ENCODE results near the gene VWA8.

DNA sequence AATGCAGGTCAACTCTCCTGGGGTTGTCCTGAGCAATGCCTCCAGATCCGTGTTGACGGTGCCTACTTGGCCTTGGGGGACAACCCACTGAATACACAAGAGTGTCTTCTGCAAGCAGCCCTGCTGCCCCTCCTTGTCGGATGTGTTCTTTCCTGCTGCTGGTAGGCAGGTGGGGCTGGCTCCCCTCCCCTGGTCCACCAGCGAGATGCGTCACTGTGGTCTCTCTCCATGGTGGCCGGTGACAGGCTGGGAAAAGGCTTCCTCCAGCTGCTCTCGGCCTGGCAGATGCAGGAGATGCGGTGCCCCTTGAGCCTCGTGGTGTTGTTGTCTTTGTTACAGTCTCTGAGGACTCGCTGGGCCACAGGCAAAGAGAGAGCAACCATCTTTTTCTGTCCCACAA is 418.6 kb downstream of the VWA8 start:
- TF ChIP-seq, protein P1, sequence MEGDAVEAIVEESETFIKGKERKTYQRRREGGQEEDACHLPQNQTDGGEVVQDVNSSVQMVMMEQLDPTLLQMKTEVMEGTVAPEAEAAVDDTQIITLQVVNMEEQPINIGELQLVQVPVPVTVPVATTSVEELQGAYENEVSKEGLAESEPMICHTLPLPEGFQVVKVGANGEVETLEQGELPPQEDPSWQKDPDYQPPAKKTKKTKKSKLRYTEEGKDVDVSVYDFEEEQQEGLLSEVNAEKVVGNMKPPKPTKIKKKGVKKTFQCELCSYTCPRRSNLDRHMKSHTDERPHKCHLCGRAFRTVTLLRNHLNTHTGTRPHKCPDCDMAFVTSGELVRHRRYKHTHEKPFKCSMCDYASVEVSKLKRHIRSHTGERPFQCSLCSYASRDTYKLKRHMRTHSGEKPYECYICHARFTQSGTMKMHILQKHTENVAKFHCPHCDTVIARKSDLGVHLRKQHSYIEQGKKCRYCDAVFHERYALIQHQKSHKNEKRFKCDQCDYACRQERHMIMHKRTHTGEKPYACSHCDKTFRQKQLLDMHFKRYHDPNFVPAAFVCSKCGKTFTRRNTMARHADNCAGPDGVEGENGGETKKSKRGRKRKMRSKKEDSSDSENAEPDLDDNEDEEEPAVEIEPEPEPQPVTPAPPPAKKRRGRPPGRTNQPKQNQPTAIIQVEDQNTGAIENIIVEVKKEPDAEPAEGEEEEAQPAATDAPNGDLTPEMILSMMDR (IDR thresholded peaks at IDR 0.05), result no peak
- no peak for TF ChIP-seq RFX5 (IDR thresholded peaks at IDR 0.05; ENCODE audit: low read length)
- TF ChIP-seq, protein P2, sequence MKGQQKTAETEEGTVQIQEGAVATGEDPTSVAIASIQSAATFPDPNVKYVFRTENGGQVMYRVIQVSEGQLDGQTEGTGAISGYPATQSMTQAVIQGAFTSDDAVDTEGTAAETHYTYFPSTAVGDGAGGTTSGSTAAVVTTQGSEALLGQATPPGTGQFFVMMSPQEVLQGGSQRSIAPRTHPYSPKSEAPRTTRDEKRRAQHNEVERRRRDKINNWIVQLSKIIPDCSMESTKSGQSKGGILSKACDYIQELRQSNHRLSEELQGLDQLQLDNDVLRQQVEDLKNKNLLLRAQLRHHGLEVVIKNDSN (IDR thresholded peaks at IDR 0.05; ENCODE audit: borderline replicate concordance, low read depth), result no peak
- no peak for TF ChIP-seq SMC3 (IDR thresholded peaks at IDR 0.05; ENCODE audit: low read depth, low read length)
- TF ChIP-seq, protein P3, sequence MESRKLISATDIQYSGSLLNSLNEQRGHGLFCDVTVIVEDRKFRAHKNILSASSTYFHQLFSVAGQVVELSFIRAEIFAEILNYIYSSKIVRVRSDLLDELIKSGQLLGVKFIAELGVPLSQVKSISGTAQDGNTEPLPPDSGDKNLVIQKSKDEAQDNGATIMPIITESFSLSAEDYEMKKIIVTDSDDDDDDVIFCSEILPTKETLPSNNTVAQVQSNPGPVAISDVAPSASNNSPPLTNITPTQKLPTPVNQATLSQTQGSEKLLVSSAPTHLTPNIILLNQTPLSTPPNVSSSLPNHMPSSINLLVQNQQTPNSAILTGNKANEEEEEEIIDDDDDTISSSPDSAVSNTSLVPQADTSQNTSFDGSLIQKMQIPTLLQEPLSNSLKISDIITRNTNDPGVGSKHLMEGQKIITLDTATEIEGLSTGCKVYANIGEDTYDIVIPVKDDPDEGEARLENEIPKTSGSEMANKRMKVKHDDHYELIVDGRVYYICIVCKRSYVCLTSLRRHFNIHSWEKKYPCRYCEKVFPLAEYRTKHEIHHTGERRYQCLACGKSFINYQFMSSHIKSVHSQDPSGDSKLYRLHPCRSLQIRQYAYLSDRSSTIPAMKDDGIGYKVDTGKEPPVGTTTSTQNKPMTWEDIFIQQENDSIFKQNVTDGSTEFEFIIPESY (IDR thresholded peaks at IDR 0.05; ENCODE audit: borderline replicate concordance, low read depth), result no peak
- TF ChIP-seq RCOR1 (IDR thresholded peaks at IDR 0.05; ENCODE audit: low read length), result no peak
- TF ChIP-seq SIN3A (IDR thresholded peaks at IDR 0.05; ENCODE audit: borderline replicate concordance, low read depth, low read length), result no peak
- no peak for TF ChIP-seq MAX (IDR thresholded peaks at IDR 0.05; ENCODE audit: low read depth)
